ENCODE data around the gene INTS6.

Gene INTS6

GRCh38 chr13:51318015-51318414 is 134.8 kb downstream of the INTS6 start:
- Histone ChIP-seq H3K4me1 (ENCODE audit: low read length) (no peaks in the 10 kb centered on the region), H3K36me3 (replicated peaks; ENCODE audit: insufficient read depth, low read length) (no peaks in the 10 kb centered on the region), H3K27ac (ENCODE audit: low read length) (no peak overlapping the region), H3K9me3 (replicated peaks; ENCODE audit: insufficient read depth, low read length) (no peaks in the 10 kb centered on the region), H2AFZ (ENCODE audit: low read length) (no peak overlapping the region), H3F3A (ENCODE audit: insufficient read depth, low read length) (no peaks in the 10 kb centered on the region), H3K79me2 (ENCODE audit: low read length) (no peaks in the 10 kb centered on the region), H3K4me3 (ENCODE audit: low read length) (no peak overlapping the region), H4K20me1 (ENCODE audit: insufficient read depth, low read length) (no peaks in the 10 kb centered on the region), H3K27me3 (replicated peaks; ENCODE audit: insufficient read depth, low read length) (no peaks in the 10 kb centered on the region), H3K4me2 (ENCODE audit: low read depth, low read length) (no peak overlapping the region), H3K9me2 (replicated peaks; ENCODE audit: insufficient read depth, low read length) (no peaks in the 10 kb centered on the region), H3K9ac (ENCODE audit: low read length) (no peak overlapping the region)
- no peak for DNase-seq
- TF ChIP-seq CTCF (IDR thresholded peaks at IDR 0.05; ENCODE audit: low read length), result no peak
- no peak for TF ChIP-seq EZH2phosphoT487 (IDR thresholded peaks at IDR 0.05; ENCODE audit: low read length)
- TF ChIP-seq EZH2 (optimal IDR thresholded peaks at IDR 0.05; ENCODE audit: low read depth, low read length), result no peak

GRCh38 chr13:51317262-51317661 is 135.6 kb downstream of the INTS6 start:
- no peaks in the 10 kb centered on the region for H3K79me2 ChIP-seq (ENCODE audit: low read length)
- no peaks in the 10 kb centered on the region for H3F3A ChIP-seq (ENCODE audit: insufficient read depth, low read length)
- H3K4me2 ChIP-seq (ENCODE audit: low read depth, low read length), result no peak overlapping the region
- no peak overlapping the region for H3K9ac ChIP-seq (ENCODE audit: low read length)
- TF ChIP-seq EZH2phosphoT487 (IDR thresholded peaks at IDR 0.05; ENCODE audit: low read length) (no peak), EZH2 (optimal IDR thresholded peaks at IDR 0.05; ENCODE audit: low read depth, low read length) (no peak), CTCF (IDR thresholded peaks at IDR 0.05; ENCODE audit: low read length) (no peak)
- no peaks in the 10 kb centered on the region for H3K27me3 ChIP-seq (replicated peaks; ENCODE audit: insufficient read depth, low read length)
- no peak overlapping the region for H3K27ac ChIP-seq (ENCODE audit: low read length)
- no peaks in the 10 kb centered on the region for H4K20me1 ChIP-seq (ENCODE audit: insufficient read depth, low read length)
- no peaks in the 10 kb centered on the region for H3K9me2 ChIP-seq (replicated peaks; ENCODE audit: insufficient read depth, low read length)
- no peak for DNase-seq
- no peak overlapping the region for H2AFZ ChIP-seq (ENCODE audit: low read length)
- H3K4me1 ChIP-seq (ENCODE audit: low read length), result no peaks in the 10 kb centered on the region
- no peaks in the 10 kb centered on the region for H3K36me3 ChIP-seq (replicated peaks; ENCODE audit: insufficient read depth, low read length)
- no peak overlapping the region for H3K4me3 ChIP-seq (ENCODE audit: low read length)
- H3K9me3 ChIP-seq (replicated peaks; ENCODE audit: insufficient read depth, low read length), result no peaks in the 10 kb centered on the region

- Histone ChIP-seq H3K4me3 (ENCODE audit: low read length) (no peak overlapping the region), H3F3A (ENCODE audit: insufficient read depth, low read length) (no peaks in the 10 kb centered on the region)
- TF ChIP-seq CTCF (IDR thresholded peaks at IDR 0.05; ENCODE audit: low read length) (no peak), EZH2phosphoT487 (IDR thresholded peaks at IDR 0.05; ENCODE audit: low read length) (no peak), EZH2 (optimal IDR thresholded peaks at IDR 0.05; ENCODE audit: low read depth, low read length) (no peak)
Measured at GRCh38 chr13:51313619-51314018, 139.2 kb downstream of the INTS6 start.

More at GRCh38 chr13:51313619-51314018, 139.2 kb downstream of the INTS6 start:
- Histone ChIP-seq H4K20me1 (ENCODE audit: insufficient read depth, low read length) (no peaks in the 10 kb centered on the region), H3K4me1 (ENCODE audit: low read length) (no peaks in the 10 kb centered on the region), H3K36me3 (replicated peaks; ENCODE audit: insufficient read depth, low read length) (no peaks in the 10 kb centered on the region), H3K9me3 (replicated peaks; ENCODE audit: insufficient read depth, low read length) (no peaks in the 10 kb centered on the region), H2AFZ (ENCODE audit: low read length) (no peak overlapping the region), H3K4me2 (ENCODE audit: low read depth, low read length) (no peak overlapping the region), H3K9me2 (replicated peaks; ENCODE audit: insufficient read depth, low read length) (no peaks in the 10 kb centered on the region), H3K9ac (ENCODE audit: low read length) (no peak overlapping the region), H3K27me3 (replicated peaks; ENCODE audit: insufficient read depth, low read length) (no peaks in the 10 kb centered on the region), H3K27ac (ENCODE audit: low read length) (no peak overlapping the region), H3K79me2 (ENCODE audit: low read length) (no peaks in the 10 kb centered on the region)
- DNase-seq, result no peak
